ENCODE results near the gene LAMP5. TPM values are rescaled to one million over a fixed set of nuclear protein-coding genes. Genes with fewer than 3 reads are reported as not detected.

The LAMP5 gene
- total RNA-seq, 1 donor from 2014 or later = 3.2 TPM

DNA sequence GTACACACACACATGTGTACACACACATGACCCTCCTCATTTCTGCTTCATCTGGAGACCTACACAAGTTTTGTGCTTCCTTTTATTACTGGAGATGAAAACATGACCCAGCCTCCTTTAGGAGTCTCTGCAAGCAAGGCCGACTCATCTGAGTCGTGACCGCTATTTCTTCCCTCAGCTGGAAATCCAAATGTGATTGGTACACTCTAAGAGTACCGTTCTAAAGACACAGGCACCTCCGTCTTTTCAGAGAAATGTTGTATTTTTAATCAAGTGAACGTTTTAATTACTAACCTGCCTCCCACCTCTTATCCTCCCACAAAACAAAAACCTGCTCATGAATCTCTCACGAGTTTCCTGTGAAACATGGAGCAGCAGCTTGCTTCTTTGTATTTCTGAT, 63.0 kb downstream of the LAMP5 start:
- Histone ChIP-seq H3K9me3 (ENCODE audit: low read depth) (no peaks in the 10 kb centered on the region), H4K20me1 (ENCODE audit: low read depth) (no peaks in the 10 kb centered on the region), H2AFZ (replicated peaks) (peak overlapping the region; percentile 52), H3K9ac (no peak overlapping the region), H3K36me3 (no peaks in the 10 kb centered on the region), H3K4me1 (peaks cover 65% of the 10 kb centered on the region), H3K4me2 (peak overlapping the region; percentile 38), H3F3A (ENCODE audit: low read depth) (peaks cover 35% of the 10 kb centered on the region), H3K79me2 (ENCODE audit: low read depth) (no peaks in the 10 kb centered on the region), H3K27me3 (no peaks in the 10 kb centered on the region), H3K4me3 (no peak overlapping the region), H3K27ac (no peak overlapping the region)
- Mint-ChIP-seq H3K27me3 (ENCODE audit: insufficient read depth, low read depth) (peaks cover 11% of the 10 kb centered on the region), H3K4me3 (no peak overlapping the region), H3K36me3 (peaks cover 4% of the 10 kb centered on the region), H3K9me3 (peaks cover 23% of the 10 kb centered on the region), H3K4me1 (peaks cover 40% of the 10 kb centered on the region), H3K27ac (no peak overlapping the region)
- no peak for DNase-seq (ENCODE audit: low spot score)
- TF ChIP-seq EZH2 (IDR thresholded peaks at IDR 0.05) = no peak
- TF ChIP-seq, protein P1, sequence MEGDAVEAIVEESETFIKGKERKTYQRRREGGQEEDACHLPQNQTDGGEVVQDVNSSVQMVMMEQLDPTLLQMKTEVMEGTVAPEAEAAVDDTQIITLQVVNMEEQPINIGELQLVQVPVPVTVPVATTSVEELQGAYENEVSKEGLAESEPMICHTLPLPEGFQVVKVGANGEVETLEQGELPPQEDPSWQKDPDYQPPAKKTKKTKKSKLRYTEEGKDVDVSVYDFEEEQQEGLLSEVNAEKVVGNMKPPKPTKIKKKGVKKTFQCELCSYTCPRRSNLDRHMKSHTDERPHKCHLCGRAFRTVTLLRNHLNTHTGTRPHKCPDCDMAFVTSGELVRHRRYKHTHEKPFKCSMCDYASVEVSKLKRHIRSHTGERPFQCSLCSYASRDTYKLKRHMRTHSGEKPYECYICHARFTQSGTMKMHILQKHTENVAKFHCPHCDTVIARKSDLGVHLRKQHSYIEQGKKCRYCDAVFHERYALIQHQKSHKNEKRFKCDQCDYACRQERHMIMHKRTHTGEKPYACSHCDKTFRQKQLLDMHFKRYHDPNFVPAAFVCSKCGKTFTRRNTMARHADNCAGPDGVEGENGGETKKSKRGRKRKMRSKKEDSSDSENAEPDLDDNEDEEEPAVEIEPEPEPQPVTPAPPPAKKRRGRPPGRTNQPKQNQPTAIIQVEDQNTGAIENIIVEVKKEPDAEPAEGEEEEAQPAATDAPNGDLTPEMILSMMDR (IDR thresholded peaks at IDR 0.05) = no peak
- no peak for TF ChIP-seq EZH2phosphoT487 (IDR thresholded peaks at IDR 0.05)

DNA sequence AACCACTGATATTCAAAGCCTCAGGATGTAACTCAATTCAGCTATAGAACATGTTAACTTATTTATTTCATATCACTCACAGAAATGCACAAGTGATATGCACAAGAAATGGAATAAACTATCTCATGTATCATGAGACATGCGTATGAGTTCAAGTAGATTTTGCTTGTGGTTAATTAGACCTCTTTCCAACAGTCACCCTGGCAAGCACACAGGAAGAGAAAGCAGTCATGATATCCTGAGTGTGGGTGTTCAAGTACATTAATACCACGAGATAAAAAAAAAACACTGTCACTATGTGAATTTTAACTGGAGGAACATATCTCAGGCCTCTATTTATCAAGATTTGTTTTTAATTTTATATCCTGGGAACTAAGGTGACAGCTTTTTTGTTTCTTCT, 64.2 kb downstream of the LAMP5 start:
- TF ChIP-seq EZH2phosphoT487 (IDR thresholded peaks at IDR 0.05) (no peak), EZH2 (IDR thresholded peaks at IDR 0.05) (no peak)
- TF ChIP-seq, protein P1 (IDR thresholded peaks at IDR 0.05) = no peak
- H3K79me2 ChIP-seq (ENCODE audit: low read depth) = no peaks in the 10 kb centered on the region
- peaks cover 30% of the 10 kb centered on the region for H3K4me1 Mint-ChIP-seq
- no peak overlapping the region for H3K4me3 Mint-ChIP-seq
- H3F3A ChIP-seq (ENCODE audit: low read depth) = peaks cover 23% of the 10 kb centered on the region
- H3K27me3 Mint-ChIP-seq (ENCODE audit: insufficient read depth, low read depth) = peaks cover 11% of the 10 kb centered on the region
- DNase-seq (ENCODE audit: low spot score) = no peak
- no peak overlapping the region for H3K4me2 ChIP-seq
- H3K4me1 ChIP-seq = peaks cover 56% of the 10 kb centered on the region
- H3K9me3 Mint-ChIP-seq = peaks cover 23% of the 10 kb centered on the region
- no peak overlapping the region for H3K4me3 ChIP-seq
- H3K36me3 ChIP-seq = no peaks in the 10 kb centered on the region
- no peaks in the 10 kb centered on the region for H4K20me1 ChIP-seq (ENCODE audit: low read depth)
- no peak overlapping the region for H3K27ac ChIP-seq
- no peaks in the 10 kb centered on the region for H3K9me3 ChIP-seq (ENCODE audit: low read depth)
- no peak overlapping the region for H3K9ac ChIP-seq
- H3K36me3 Mint-ChIP-seq = peaks cover 4% of the 10 kb centered on the region
- no peak overlapping the region for H3K27ac Mint-ChIP-seq
- no peaks in the 10 kb centered on the region for H3K27me3 ChIP-seq
- H2AFZ ChIP-seq (replicated peaks) = no peak overlapping the region
